Esophagus squamous epithelium (tissue), 5 donors: ENCODE results near the gene HECW1. TPM values are rescaled to one million over a fixed set of nuclear protein-coding genes. Genes with fewer than 3 reads are reported as not detected.

Experiments used
- DNase-seq: peaks from one replicate; lab custom pipeline; 2025; lab: John Stamatoyannopoulos, UW
- H3K27ac ChIP-seq, 4 donors: fragments of 200-600 bp; sonication (generic); one replicate each; pipeline ENCODE4 v1.5.1; 2016 to 2019; ENCODE audit warnings: mild to moderate bottlenecking in 1 of 4
- H3K27me3 ChIP-seq, 4 donors: fragments of 200-600 bp; sonication (generic); 1 replicate in 3 of 4; 2 replicates in 1 of 4; pipeline versions ENCODE4 v1.5.1 to v1.6.0; 2017 to 2021; ENCODE audit warnings: antibody characterized with exemption in 1 of 4
- H3K36me3 ChIP-seq, 3 donors: fragments of 200-600 bp; sonication (generic); one replicate each; pipeline ENCODE4 v1.5.1; 2016 to 2019
- H3K4me1 ChIP-seq, 3 donors: fragments of 200-600 bp; sonication (generic); one replicate each; pipeline ENCODE4 v1.5.1; 2017 to 2019
- H3K4me3 ChIP-seq, 4 donors: fragments of 200-600 bp; sonication (generic); 1 replicate in 3 of 4; 2 replicates in 1 of 4; pipeline ENCODE4 v1.5.1; 2016 to 2019; ENCODE audit warnings: mild to moderate bottlenecking in 2 of 4, moderate library complexity in 1 of 4
- H3K9me3 ChIP-seq, 3 donors: fragments of 200-600 bp; sonication (generic); one replicate each; pipeline ENCODE4 v1.5.1; 2016 to 2019
- CTCF ChIP-seq, 6 experiments: fragments of 450-650 bp in 4 of 6; fragments of 200-600 bp in 2 of 6; sonication (generic) in 2 of 6; IDR thresholded peaks; one replicate each; pipeline ENCODE4 v1.5.1; 2016 to 2019; ENCODE audit warnings: antibody characterized with exemption in 6 of 6, mild to moderate bottlenecking in 4 of 6, moderate library complexity in 4 of 6
- POLR2A ChIP-seq, 4 donors: fragments of 450-650 bp; IDR thresholded peaks; one replicate each; pipeline ENCODE4 v1.6.1; 2017; ENCODE audit warnings: antibody characterized with exemption in 4 of 4, mild to moderate bottlenecking in 4 of 4, moderate library complexity in 3 of 4
- WGBS, 2 donors: methylation state at CpG; one replicate each; pipeline ENCODE4 v1.1.5; 2018; 5-methylcytosine and 5-hydroxymethylcytosine counted together
- intact Hi-C: fragments of 100-400 bp; cut with DNase I; formaldehyde crosslinking; loops from one replicate; pipeline ENCODE4 v1.15.0; 2022
- total RNA-seq, 4 donors: library from RNA; depleted of rRNA; stranded (reverse); fragments of >200 nt; gene quantifications; one replicate each; pipeline ENCODE4 v1.1.0, GENCODE V29; 2016
- donor health status: DM: yes; HTN: yes; CAD: no.

Gene HECW1
- total RNA-seq, 4 donors from 2014 or later, result 0.18 to 0.57 (median 0.19) TPM; not detected in 1

GRCh38 chr7:43377196-43377960 lies 264.9 kb downstream of the HECW1 start:
- intact Hi-C loops, result no loop called here

GRCh38 chr7:43379210-43379609 lies 266.8 kb downstream of the HECW1 start:
- no peaks in the 10 kb centered on the region for H3K4me1 ChIP-seq
- intact Hi-C loops, result no loop called here
- no peak overlapping the region for H3K4me3 ChIP-seq
- H3K27ac ChIP-seq, result no peak overlapping the region
- no peaks in the 10 kb centered on the region for H3K36me3 ChIP-seq
- no peaks in the 10 kb centered on the region for H3K9me3 ChIP-seq
- DNase-seq, result no peak
- WGBS, 2 donors, result 60 to 86% methylated on average over 2 of the region's 2 CpGs
- no peaks in the 10 kb centered on the region for H3K27me3 ChIP-seq
- TF ChIP-seq POLR2A (IDR thresholded peaks at IDR 0.05) (no peak), CTCF (IDR thresholded peaks at IDR 0.05) (no peak)

More at GRCh38 chr7:43377196-43377960, 264.9 kb downstream of the HECW1 start:
- Histone ChIP-seq H3K9me3 (no peaks in the 10 kb centered on the region), H3K27me3 (no peaks in the 10 kb centered on the region), H3K27ac (no peak overlapping the region), H3K4me1 (no peaks in the 10 kb centered on the region), H3K36me3 (no peaks in the 10 kb centered on the region), H3K4me3 (no peak overlapping the region)
- TF ChIP-seq POLR2A (IDR thresholded peaks at IDR 0.05), result no peak
- WGBS, 2 donors, result 66 to 75% methylated on average over 4 of the region's 4 CpGs
- no peak for DNase-seq

GRCh38 chr7:43384616-43385308 lies 272.3 kb downstream of the HECW1 start:
- peaks cover 0 to 3% (median 0%) of the 10 kb centered on the region in 4 donors for H3K27me3 ChIP-seq
- WGBS, 2 donors, result 66 to 67% methylated on average over 8 of the region's 8 CpGs
- no peak overlapping the region for H3K4me3 ChIP-seq
- DNase-seq, result no peak
- TF ChIP-seq CTCF (IDR thresholded peaks at IDR 0.05) (no peak), POLR2A (IDR thresholded peaks at IDR 0.05) (no peak)
- intact Hi-C loops, result no loop called here
- no peaks in the 10 kb centered on the region for H3K9me3 ChIP-seq
- no peaks in the 10 kb centered on the region for H3K4me1 ChIP-seq
- H3K36me3 ChIP-seq, result no peaks in the 10 kb centered on the region
- H3K27ac ChIP-seq, result no peak overlapping the region

- H3K4me1 ChIP-seq, result no peaks in the 10 kb centered on the region
- H3K4me3 ChIP-seq, result no peak overlapping the region
- intact Hi-C loops, result no loop called here
- H3K36me3 ChIP-seq, result no peaks in the 10 kb centered on the region
- no peak overlapping the region for H3K27ac ChIP-seq
- TF ChIP-seq POLR2A (IDR thresholded peaks at IDR 0.05) (no peak), CTCF (IDR thresholded peaks at IDR 0.05) (no peak)
- H3K27me3 ChIP-seq, result peaks cover 0 to 3% (median 0%) of the 10 kb centered on the region in 4 donors
- no peak for DNase-seq
- H3K9me3 ChIP-seq, result no peaks in the 10 kb centered on the region
- WGBS, 2 donors, result 33 to 68% methylated on average over 1 to 2 of the region's 2 CpGs
Measured at GRCh38 chr7:43385309-43385680, 272.8 kb downstream of the HECW1 start.

GRCh38 chr7:43385856-43386255 lies 273.4 kb downstream of the HECW1 start:
- TF ChIP-seq POLR2A (IDR thresholded peaks at IDR 0.05) (no peak), CTCF (IDR thresholded peaks at IDR 0.05) (no peak)
- Histone ChIP-seq H3K36me3 (no peaks in the 10 kb centered on the region), H3K4me3 (no peak overlapping the region), H3K27me3 (peaks cover 0 to 3% (median 0%) of the 10 kb centered on the region in 4 donors), H3K4me1 (no peaks in the 10 kb centered on the region), H3K9me3 (no peaks in the 10 kb centered on the region), H3K27ac (no peak overlapping the region)
- DNase-seq, result no peak
- WGBS, 2 donors, result 52 to 67% methylated on average over 1 to 2 of the region's 2 CpGs
- intact Hi-C loops, result no loop called here
